ENCODE results near the gene SORCS1.

GRCh38 chr10:106908225-106908624 is 256.3 kb downstream of the SORCS1 start:
- TF ChIP-seq CTCF (IDR thresholded peaks at IDR 0.05) (no peak), POLR2A (IDR thresholded peaks at IDR 0.05) (no peak)
